Natural killer cell (primary cell): ENCODE data around the gene RREB1. TPM values are rescaled to one million over a fixed set of nuclear protein-coding genes. Genes with fewer than 3 reads are reported as not detected.

ENCODE experiments used
- ATAC-seq, 3 donors: fragments of 150-1000 bp in 2 of 3; fragments of 200-7000 bp in 1 of 3; cut with Tn5 transposase; 1 replicate in 1 of 3; 2 replicates in 2 of 3; pipeline ENCODE4 v1.10.0; 2021; ENCODE audit warnings: mild to moderate bottlenecking in 2 of 3, moderate library complexity in 2 of 3
- DNase-seq, 2 donors: peaks; one replicate each; pipeline versions ENCODE4 v3.0.0 to v3.0.0-alpha.2; 2013 to 2021; ENCODE audit warnings: mixed read lengths in 1 of 2
- H3K27ac ChIP-seq: one replicate; pipeline ENCODE4 v1.5.1; 2013; ENCODE audit warnings: mild to moderate bottlenecking, low read length
- H3K27me3 ChIP-seq: one replicate; pipeline ENCODE4 v1.6.1; 2013; ENCODE audit warnings: low read length; ENCODE audit not compliant: control insufficient read depth, insufficient read depth
- H3K36me3 ChIP-seq: one replicate; pipeline ENCODE4 v1.6.1; 2013; ENCODE audit warnings: low read length; ENCODE audit not compliant: control insufficient read depth, insufficient read depth
- H3K4me1 ChIP-seq: one replicate; pipeline ENCODE4 v1.6.1; 2013; ENCODE audit warnings: low read length; ENCODE audit not compliant: control insufficient read depth, insufficient read depth
- H3K4me3 ChIP-seq: one replicate; pipeline ENCODE4 v1.5.1; 2013; ENCODE audit warnings: low read length
- H3K9me3 ChIP-seq: one replicate; pipeline ENCODE4 v1.6.1; 2013; ENCODE audit warnings: low read length; ENCODE audit not compliant: control insufficient read depth, insufficient read depth
- H3K27ac Mint-ChIP-seq, 2 donors: one replicate each; pipeline ENCODE4 v1.8.0; 2022; ENCODE audit warnings: mild to moderate bottlenecking in 2 of 2, mixed read lengths in 2 of 2, moderate library complexity in 1 of 2
- H3K27me3 Mint-ChIP-seq, 2 donors: one replicate each; pipeline ENCODE4 v1.8.0; 2022; ENCODE audit warnings: low read depth in 2 of 2, mixed read lengths in 2 of 2
- H3K36me3 Mint-ChIP-seq: one replicate; pipeline ENCODE4 v1.8.0; 2022; ENCODE audit warnings: mixed read lengths
- H3K4me1 Mint-ChIP-seq, 2 donors: one replicate each; pipeline ENCODE4 v1.8.0; 2022; ENCODE audit warnings: mixed read lengths in 2 of 2
- H3K4me3 Mint-ChIP-seq: one replicate; pipeline ENCODE4 v1.8.0; 2022; ENCODE audit warnings: mild to moderate bottlenecking, moderate library complexity, mixed read lengths
- H3K9me3 Mint-ChIP-seq, 2 donors: one replicate each; pipeline ENCODE4 v1.8.0; 2022; ENCODE audit warnings: mixed read lengths in 2 of 2
- WGBS: methylation state at CpG from one replicate; pipeline ENCODE4 v1.1.7; 2013; ENCODE audit warnings: missing lambda C conversion rate; ENCODE audit not compliant: insufficient coverage; 5-methylcytosine and 5-hydroxymethylcytosine counted together
- intact Hi-C: fragments of 100-400 bp; cut with micrococcal nuclease; formaldehyde crosslinking; loops from one replicate; pipeline ENCODE4 v1.14.2; 2022
- total RNA-seq, 4 donors: library from RNA; stranded (reverse); fragments of 120-200 nt in 1 of 4; gene quantifications; one replicate each; pipeline versions ENCODE4 v1.2.3 to v1.2.4, GENCODE V29; 2013 to 2022
- TF ChIP-seq, protein P1 (sequence below): fragments of 200-600 bp; IDR thresholded peaks from one replicate; pipeline ENCODE4 v1.8.0; 2022; ENCODE audit warnings: antibody characterized with exemption

RREB1 gene
- total RNA-seq, 3 donors from 2014 or later (not counting 1 experiment from before 2014, with no cell fraction given), result 42.2 to 51.8 (median 44.0) TPM

DNA sequence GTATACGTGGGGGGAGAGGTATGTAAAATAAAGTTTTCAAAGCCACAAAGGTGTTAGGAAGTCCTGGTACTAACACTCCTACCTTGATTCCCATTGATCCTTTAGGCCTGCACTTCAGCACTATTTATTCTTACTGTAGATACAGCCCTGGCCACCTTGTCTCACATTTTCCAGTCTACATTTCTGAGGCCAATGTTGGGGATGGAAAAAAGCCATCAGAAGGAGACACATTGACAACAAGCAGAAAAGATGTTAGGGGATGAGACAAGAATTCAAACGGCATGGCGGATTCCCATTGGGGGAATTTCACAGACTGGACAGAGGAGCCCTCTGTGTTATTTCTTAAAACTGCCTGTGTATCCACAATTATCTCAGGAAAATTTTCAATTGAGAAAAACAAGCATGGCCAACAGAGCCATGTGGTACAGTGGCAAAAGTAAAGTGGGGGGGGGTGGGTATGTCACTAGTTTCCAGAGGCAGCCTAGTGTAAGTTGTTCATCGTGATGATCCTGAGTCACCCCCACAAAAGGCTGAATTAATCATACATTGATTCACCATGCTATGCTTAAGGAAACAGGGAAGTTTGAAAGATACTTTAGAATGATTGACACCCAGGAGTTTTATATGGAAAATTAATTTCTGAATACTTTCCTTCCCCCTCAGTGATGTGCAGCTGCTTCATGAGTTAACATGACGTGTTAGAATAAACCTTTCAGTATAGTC, 40.5 kb downstream of the RREB1 start:
- no peaks in the 10 kb centered on the region for H3K9me3 Mint-ChIP-seq
- H3K36me3 ChIP-seq, result no peaks in the 10 kb centered on the region
- no peaks in the 10 kb centered on the region for H3K27me3 Mint-ChIP-seq
- no peaks in the 10 kb centered on the region for H3K27me3 ChIP-seq
- no peaks in the 10 kb centered on the region for H3K9me3 ChIP-seq
- H3K4me1 Mint-ChIP-seq, result peaks cover 64 to 68% of the 10 kb centered on the region in 2 donors
- H3K4me3 Mint-ChIP-seq, result no peak overlapping the region
- no peak overlapping the region for H3K27ac ChIP-seq
- H3K4me1 ChIP-seq, result peaks cover 19% of the 10 kb centered on the region
- 95% methylated on average over 2 of the region's 5 CpGs for WGBS
- intact Hi-C loops, result no loop called here
- TF ChIP-seq, protein P1, sequence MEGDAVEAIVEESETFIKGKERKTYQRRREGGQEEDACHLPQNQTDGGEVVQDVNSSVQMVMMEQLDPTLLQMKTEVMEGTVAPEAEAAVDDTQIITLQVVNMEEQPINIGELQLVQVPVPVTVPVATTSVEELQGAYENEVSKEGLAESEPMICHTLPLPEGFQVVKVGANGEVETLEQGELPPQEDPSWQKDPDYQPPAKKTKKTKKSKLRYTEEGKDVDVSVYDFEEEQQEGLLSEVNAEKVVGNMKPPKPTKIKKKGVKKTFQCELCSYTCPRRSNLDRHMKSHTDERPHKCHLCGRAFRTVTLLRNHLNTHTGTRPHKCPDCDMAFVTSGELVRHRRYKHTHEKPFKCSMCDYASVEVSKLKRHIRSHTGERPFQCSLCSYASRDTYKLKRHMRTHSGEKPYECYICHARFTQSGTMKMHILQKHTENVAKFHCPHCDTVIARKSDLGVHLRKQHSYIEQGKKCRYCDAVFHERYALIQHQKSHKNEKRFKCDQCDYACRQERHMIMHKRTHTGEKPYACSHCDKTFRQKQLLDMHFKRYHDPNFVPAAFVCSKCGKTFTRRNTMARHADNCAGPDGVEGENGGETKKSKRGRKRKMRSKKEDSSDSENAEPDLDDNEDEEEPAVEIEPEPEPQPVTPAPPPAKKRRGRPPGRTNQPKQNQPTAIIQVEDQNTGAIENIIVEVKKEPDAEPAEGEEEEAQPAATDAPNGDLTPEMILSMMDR, result no peak
- H3K4me3 ChIP-seq, result no peak overlapping the region
- H3K27ac Mint-ChIP-seq, result peak overlapping the region; percentile 78 to 89
- DNase-seq, result no peak
- no peaks in the 10 kb centered on the region for H3K36me3 Mint-ChIP-seq
- no peak for ATAC-seq

DNA sequence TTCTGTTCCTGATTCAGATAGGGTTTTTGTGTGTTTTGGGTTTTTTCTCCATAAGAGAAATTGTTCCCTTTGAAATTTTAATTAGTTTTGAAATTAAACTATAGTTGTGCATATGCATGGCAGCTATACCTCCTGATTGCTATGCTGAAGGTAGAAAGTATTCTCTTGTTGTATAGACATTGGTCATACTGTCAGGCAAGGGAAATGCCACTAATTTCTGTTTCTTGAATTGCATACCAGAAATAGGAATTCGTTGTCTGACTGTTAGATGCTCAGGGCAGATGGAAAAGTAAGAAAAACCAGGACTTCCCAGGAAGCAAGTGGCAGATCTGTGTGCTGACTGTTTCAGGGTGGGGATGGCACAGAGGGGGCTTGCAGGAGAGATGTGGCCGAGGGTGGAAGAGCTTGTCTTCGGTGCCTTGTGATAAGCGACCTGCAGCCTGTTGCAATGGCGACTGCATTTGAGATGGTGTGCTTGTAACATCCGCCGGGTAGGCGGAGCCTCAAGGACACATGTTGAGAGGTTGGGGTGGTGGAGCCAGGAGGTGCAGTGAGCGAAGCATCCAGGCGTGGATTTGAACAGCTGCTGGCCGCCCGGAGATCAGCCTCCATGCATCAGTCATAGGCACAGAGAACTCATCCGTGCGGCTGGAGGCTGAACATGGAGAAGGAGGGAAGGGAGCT, 42.8 kb downstream of the RREB1 start:
- WGBS, result 94% methylated on average over 14 of the region's 14 CpGs
- ATAC-seq (no peak), DNase-seq (no peak)
- Mint-ChIP-seq H3K36me3 (no peaks in the 10 kb centered on the region), H3K27me3 (no peaks in the 10 kb centered on the region), H3K9me3 (no peaks in the 10 kb centered on the region), H3K27ac (no peak overlapping the region), H3K4me3 (no peak overlapping the region), H3K4me1 (peaks cover 71 to 76% of the 10 kb centered on the region in 2 donors)
- TF ChIP-seq, protein P1, result no peak
- no peaks in the 10 kb centered on the region for H3K36me3 ChIP-seq
- no peak overlapping the region for H3K4me3 ChIP-seq
- H3K9me3 ChIP-seq, result no peaks in the 10 kb centered on the region
- H3K27me3 ChIP-seq, result no peaks in the 10 kb centered on the region
- H3K27ac ChIP-seq, result no peak overlapping the region
- H3K4me1 ChIP-seq, result peaks cover 35% of the 10 kb centered on the region
- intact Hi-C loops, result no loop called here

DNA sequence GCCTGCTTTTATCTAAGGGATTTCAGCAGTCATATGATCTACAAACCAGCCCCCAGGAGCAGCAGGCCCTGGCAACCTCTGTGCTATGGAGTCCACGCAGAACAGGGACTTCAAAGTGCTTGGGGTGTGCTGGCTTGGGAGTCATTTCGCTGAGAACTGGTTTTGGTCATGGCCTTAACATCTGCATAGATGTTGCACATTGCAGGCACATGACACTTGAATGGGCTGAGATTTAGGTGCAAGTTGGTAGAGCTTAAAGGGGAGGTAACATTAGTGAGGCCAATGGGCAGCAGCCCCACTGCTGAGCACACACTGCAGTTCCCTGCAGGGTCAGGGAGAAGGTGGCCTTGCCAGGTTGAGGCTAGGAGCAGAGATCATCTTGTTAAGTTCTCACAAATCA, 43.6 kb downstream of the RREB1 start:
- ATAC-seq (no peak), DNase-seq (no peak)
- TF ChIP-seq, protein P1, result no peak
- Mint-ChIP-seq H3K27ac (peak overlapping the region in 1 of 2 donors; percentile 28), H3K36me3 (no peaks in the 10 kb centered on the region), H3K4me1 (peaks cover 71 to 76% of the 10 kb centered on the region in 2 donors), H3K4me3 (no peak overlapping the region), H3K27me3 (no peaks in the 10 kb centered on the region), H3K9me3 (no peaks in the 10 kb centered on the region)
- peaks cover 34% of the 10 kb centered on the region for H3K4me1 ChIP-seq
- H3K9me3 ChIP-seq, result no peaks in the 10 kb centered on the region
- no peak overlapping the region for H3K27ac ChIP-seq
- H3K27me3 ChIP-seq, result no peaks in the 10 kb centered on the region
- intact Hi-C loops, result no loop called here
- no peak overlapping the region for H3K4me3 ChIP-seq
- WGBS, result 82% methylated on average over 2 of the region's 2 CpGs
- H3K36me3 ChIP-seq, result no peaks in the 10 kb centered on the region
